Left ventricle myocardium inferior (tissue), 1 donor: ENCODE measurements around the gene GCSAM. TPM values are rescaled to one million over a fixed set of nuclear protein-coding genes. Genes with fewer than 3 reads are reported as not detected.

ENCODE experiments used
- DNase-seq: peaks from one replicate; pipeline ENCODE4 v3.0.0-alpha.2; 2020
- H3K27ac ChIP-seq: fragments of 200-600 bp; replicated peaks from 2 replicates; pipeline ENCODE4 v1.8.0; 2021
- H3K27me3 ChIP-seq: fragments of 200-600 bp; 2 replicates; pipeline ENCODE4 v1.8.0; 2021; ENCODE audit warnings: low read depth
- H3K36me3 ChIP-seq: fragments of 200-600 bp; 2 replicates; pipeline ENCODE4 v1.8.0; 2021
- H3K4me1 ChIP-seq: fragments of 200-600 bp; 2 replicates; pipeline ENCODE4 v1.8.0; 2021
- H3K4me3 ChIP-seq: fragments of 200-600 bp; 2 replicates; pipeline ENCODE4 v1.8.0; 2021; ENCODE audit warnings: mild to moderate bottlenecking, moderate library complexity
- H3K9me3 ChIP-seq: fragments of 200-600 bp; replicated peaks from 2 replicates; pipeline ENCODE4 v1.8.0; 2021
- intact Hi-C: fragments of 100-400 bp; cut with micrococcal nuclease; formaldehyde crosslinking; loops from one replicate; pipeline ENCODE4 v1.11.0; 2022
- long read RNA-seq: library from polyadenylated mRNA; unstranded; transcript quantifications from one replicate; pipeline ENCODE4 v2.0.0, GENCODE V29; 2021
- total RNA-seq: library from RNA; stranded (reverse); fragmentation: NEBNext Ultra II Directional; extraction: Animal tissue kit (Norgen Biotek cat#: 25700); gene quantifications from one replicate; pipeline ENCODE4 v1.2.1, GENCODE V29; 2021
- TF ChIP-seq, protein P1 (sequence below): fragments of 200-600 bp; IDR thresholded peaks from 2 replicates; pipeline ENCODE4 v1.8.0; 2021; ENCODE audit warnings: antibody characterized with exemption, mild to moderate bottlenecking, borderline replicate concordance
- donor health status: DM: no; HTN: yes; CAD: no; lungs with severe emphysema.

GCSAM gene
- total RNA-seq = 0.25 TPM
- long read RNA-seq = 0 reads

- H3K36me3 ChIP-seq = no peaks in the 10 kb centered on the region
- H3K4me1 ChIP-seq = peaks cover 5% of the 10 kb centered on the region
- H3K27me3 ChIP-seq = no peaks in the 10 kb centered on the region
- peak; percentile 35 for DNase-seq
- TF ChIP-seq, protein P1, sequence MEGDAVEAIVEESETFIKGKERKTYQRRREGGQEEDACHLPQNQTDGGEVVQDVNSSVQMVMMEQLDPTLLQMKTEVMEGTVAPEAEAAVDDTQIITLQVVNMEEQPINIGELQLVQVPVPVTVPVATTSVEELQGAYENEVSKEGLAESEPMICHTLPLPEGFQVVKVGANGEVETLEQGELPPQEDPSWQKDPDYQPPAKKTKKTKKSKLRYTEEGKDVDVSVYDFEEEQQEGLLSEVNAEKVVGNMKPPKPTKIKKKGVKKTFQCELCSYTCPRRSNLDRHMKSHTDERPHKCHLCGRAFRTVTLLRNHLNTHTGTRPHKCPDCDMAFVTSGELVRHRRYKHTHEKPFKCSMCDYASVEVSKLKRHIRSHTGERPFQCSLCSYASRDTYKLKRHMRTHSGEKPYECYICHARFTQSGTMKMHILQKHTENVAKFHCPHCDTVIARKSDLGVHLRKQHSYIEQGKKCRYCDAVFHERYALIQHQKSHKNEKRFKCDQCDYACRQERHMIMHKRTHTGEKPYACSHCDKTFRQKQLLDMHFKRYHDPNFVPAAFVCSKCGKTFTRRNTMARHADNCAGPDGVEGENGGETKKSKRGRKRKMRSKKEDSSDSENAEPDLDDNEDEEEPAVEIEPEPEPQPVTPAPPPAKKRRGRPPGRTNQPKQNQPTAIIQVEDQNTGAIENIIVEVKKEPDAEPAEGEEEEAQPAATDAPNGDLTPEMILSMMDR = no peak
- H3K9me3 ChIP-seq = no peaks in the 10 kb centered on the region
- intact Hi-C loops = no loop called here
- H3K27ac ChIP-seq = no peak within 1 kb of the TSS
- H3K4me3 ChIP-seq = no peak within 1 kb of the TSS
Measured at GRCh38 chr3:112132975-112133448, at the start of gene GCSAM. TSS of gene GCSAM (minus strand) at chr3:112133248. CDS start at chr3:112133120, 128 bp downstream.

GRCh38 chr3:112175646-112176045 lies 42.6 kb upstream of the GCSAM start:
- Histone ChIP-seq H3K9me3 (no peaks in the 10 kb centered on the region), H3K4me3 (no peak overlapping the region), H3K36me3 (no peaks in the 10 kb centered on the region), H3K4me1 (no peaks in the 10 kb centered on the region), H3K27ac (no peak overlapping the region), H3K27me3 (no peaks in the 10 kb centered on the region)
- TF ChIP-seq, protein P1 = no peak
- DNase-seq = no peak
- intact Hi-C loops = no loop called here

DNA sequence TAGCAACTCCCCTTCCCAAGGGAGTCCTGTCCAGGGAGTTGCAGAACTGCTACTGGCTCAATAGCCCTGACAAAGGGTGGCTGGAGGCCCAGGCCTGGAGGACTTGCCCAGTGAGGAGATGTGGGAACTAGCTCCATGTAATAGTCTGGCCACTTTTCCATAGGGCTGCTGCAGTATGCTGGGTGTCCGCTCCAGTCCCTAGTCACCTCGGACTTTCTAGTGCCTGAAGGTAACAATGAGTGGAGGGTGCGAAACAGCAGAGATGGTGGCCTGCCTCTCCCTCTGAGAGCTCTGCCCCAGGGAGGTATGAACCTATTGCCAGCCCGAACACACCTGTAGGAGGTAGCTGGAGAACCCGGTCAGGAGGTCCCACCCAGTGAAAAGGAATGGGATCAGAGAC lies 42.0 kb upstream of the GCSAM start:
- no peaks in the 10 kb centered on the region for H3K27me3 ChIP-seq
- no peak overlapping the region for H3K4me3 ChIP-seq
- no peak for DNase-seq
- TF ChIP-seq, protein P1 = no peak
- intact Hi-C loops = no loop called here
- no peaks in the 10 kb centered on the region for H3K4me1 ChIP-seq
- H3K9me3 ChIP-seq = no peaks in the 10 kb centered on the region
- H3K36me3 ChIP-seq = no peaks in the 10 kb centered on the region
- no peak overlapping the region for H3K27ac ChIP-seq

- peaks cover under 1% of the 10 kb centered on the region for H3K9me3 ChIP-seq
- no peaks in the 10 kb centered on the region for H3K4me1 ChIP-seq
- H3K27me3 ChIP-seq = no peaks in the 10 kb centered on the region
- TF ChIP-seq, protein P1 = no peak
- no peak overlapping the region for H3K4me3 ChIP-seq
- intact Hi-C loops = no loop called here
- no peak for DNase-seq
- H3K27ac ChIP-seq = no peak overlapping the region
- H3K36me3 ChIP-seq = no peaks in the 10 kb centered on the region
Measured at GRCh38 chr3:112171144-112171543, 38.1 kb upstream of the GCSAM start.

GRCh38 chr3:112170046-112170445 lies 37.0 kb upstream of the GCSAM start:
- no peak for DNase-seq

More at GRCh38 chr3:112170046-112170445, 37.0 kb upstream of the GCSAM start:
- Histone ChIP-seq H3K4me3 (no peak overlapping the region), H3K27ac (no peak overlapping the region), H3K36me3 (no peaks in the 10 kb centered on the region), H3K9me3 (peaks cover 12% of the 10 kb centered on the region), H3K4me1 (no peaks in the 10 kb centered on the region), H3K27me3 (no peaks in the 10 kb centered on the region)
- intact Hi-C loops = no loop called here
- TF ChIP-seq, protein P1 = no peak
